Stimulated activated memory B cell treated with anti-CD40 and anti-IgM and Interleukin-4, amounts not matched to agents 10 μg/mL and 1 μg/mL and 100 μg/mL, for 72 hours (primary cell): ENCODE data around the gene FAM156A.
"Not testable (repeated sequence)": the region's sequence is repeated elsewhere in the genome, so short reads cannot be mapped to it uniquely, and the experiment has no call there.

Experiments
- ATAC-seq: fragments of 150-1000 bp; cut with Tn5 transposase; 2 replicates; pipeline ENCODE4 v1.10.0; 2021
- H3K27ac Mint-ChIP-seq: one replicate; pipeline ENCODE4 v1.8.0; 2022; ENCODE audit warnings: mild to moderate bottlenecking, mixed read lengths
- H3K27me3 Mint-ChIP-seq: one replicate; pipeline ENCODE4 v1.8.0; 2022; ENCODE audit warnings: mixed read lengths
- H3K36me3 Mint-ChIP-seq: one replicate; pipeline ENCODE4 v1.8.0; 2022; ENCODE audit warnings: mixed read lengths
- H3K4me1 Mint-ChIP-seq: one replicate; pipeline ENCODE4 v1.8.0; 2022; ENCODE audit warnings: mixed read lengths
- H3K4me3 Mint-ChIP-seq: one replicate; pipeline ENCODE4 v1.8.0; 2022; ENCODE audit warnings: mild to moderate bottlenecking, moderate library complexity, mixed read lengths
- H3K9me3 Mint-ChIP-seq: one replicate; pipeline ENCODE4 v1.8.0; 2022; ENCODE audit warnings: mixed read lengths

Gene FAM156A

GRCh38 chrX:52979993-52980392 is 21.7 kb upstream of the FAM156A start:
- Mint-ChIP-seq H3K4me3 (no peak overlapping the region), H3K36me3 (no peaks in the 10 kb centered on the region), H3K4me1 (peaks cover 12% of the 10 kb centered on the region), H3K27me3 (no peaks in the 10 kb centered on the region), H3K9me3 (no peaks in the 10 kb centered on the region), H3K27ac (no peak overlapping the region)
- ATAC-seq, result no peak

GRCh38 chrX:52979568-52979967 is 21.2 kb upstream of the FAM156A start:
- no peaks in the 10 kb centered on the region for H3K9me3 Mint-ChIP-seq
- no peak for ATAC-seq
- no peaks in the 10 kb centered on the region for H3K27me3 Mint-ChIP-seq
- H3K27ac Mint-ChIP-seq, result no peak overlapping the region
- no peak overlapping the region for H3K4me3 Mint-ChIP-seq
- H3K4me1 Mint-ChIP-seq, result peaks cover 12% of the 10 kb centered on the region
- no peaks in the 10 kb centered on the region for H3K36me3 Mint-ChIP-seq

DNA sequence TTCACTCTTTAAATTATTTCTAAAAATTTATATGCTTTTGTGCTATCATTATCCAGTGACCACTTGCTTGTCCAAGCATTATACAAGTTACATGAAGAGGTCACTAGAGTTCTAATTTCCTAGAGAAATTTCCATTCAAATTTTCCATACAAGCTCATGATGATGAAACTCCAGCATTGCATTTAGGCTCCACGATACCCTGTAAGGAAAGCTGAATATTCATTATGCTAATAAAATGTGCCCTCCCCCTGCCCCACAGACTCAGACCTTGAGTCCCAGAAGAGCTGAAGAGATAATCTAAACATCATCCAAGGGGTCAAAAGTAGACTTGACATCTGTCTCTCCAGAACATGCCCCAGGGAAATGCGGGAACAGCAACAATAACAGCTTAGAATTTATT is 19.6 kb upstream of the FAM156A start:
- no peak for ATAC-seq
- Mint-ChIP-seq H3K27ac (no peak overlapping the region), H3K36me3 (no peaks in the 10 kb centered on the region), H3K4me3 (no peak overlapping the region), H3K9me3 (no peaks in the 10 kb centered on the region), H3K27me3 (no peaks in the 10 kb centered on the region), H3K4me1 (peaks cover 12% of the 10 kb centered on the region)

DNA sequence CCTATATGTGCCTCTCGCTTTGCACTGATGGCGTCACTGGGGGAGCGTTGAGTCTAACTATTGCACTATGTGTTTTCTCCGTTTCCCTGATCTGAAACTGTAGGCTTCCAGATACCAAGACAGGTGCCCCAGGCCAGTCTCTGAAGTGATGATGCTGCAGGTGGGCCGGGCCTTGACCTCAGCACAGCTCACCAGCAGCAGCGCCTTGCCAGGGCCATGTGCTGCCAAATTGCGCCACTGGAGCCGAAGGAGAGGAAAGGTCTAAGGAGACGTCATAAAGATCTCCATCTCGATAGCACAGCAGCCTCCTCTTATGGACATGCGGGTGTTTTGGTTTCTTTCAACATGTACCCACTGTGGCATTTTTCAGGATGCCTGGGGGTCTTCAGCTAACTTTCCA is 17.3 kb upstream of the FAM156A start:
- not testable (repeated sequence) for H3K36me3 Mint-ChIP-seq, ATAC-seq, H3K9me3 Mint-ChIP-seq, H3K27me3 Mint-ChIP-seq, H3K27ac Mint-ChIP-seq, H3K4me3 Mint-ChIP-seq
- peaks cover 11% of the 10 kb centered on the region for H3K4me1 Mint-ChIP-seq

GRCh38 chrX:52974336-52974992 is 16.1 kb upstream of the FAM156A start:
- H3K9me3 Mint-ChIP-seq, H3K27ac Mint-ChIP-seq, ATAC-seq, H3K4me3 Mint-ChIP-seq, H3K36me3 Mint-ChIP-seq, H3K27me3 Mint-ChIP-seq, H3K4me1 Mint-ChIP-seq: not testable (repeated sequence)

- not testable (repeated sequence) for H3K4me3 Mint-ChIP-seq, H3K27me3 Mint-ChIP-seq, H3K27ac Mint-ChIP-seq, H3K9me3 Mint-ChIP-seq, ATAC-seq, H3K4me1 Mint-ChIP-seq, H3K36me3 Mint-ChIP-seq
Measured at GRCh38 chrX:52967922-52968321, 9.6 kb upstream of the FAM156A start.

DNA sequence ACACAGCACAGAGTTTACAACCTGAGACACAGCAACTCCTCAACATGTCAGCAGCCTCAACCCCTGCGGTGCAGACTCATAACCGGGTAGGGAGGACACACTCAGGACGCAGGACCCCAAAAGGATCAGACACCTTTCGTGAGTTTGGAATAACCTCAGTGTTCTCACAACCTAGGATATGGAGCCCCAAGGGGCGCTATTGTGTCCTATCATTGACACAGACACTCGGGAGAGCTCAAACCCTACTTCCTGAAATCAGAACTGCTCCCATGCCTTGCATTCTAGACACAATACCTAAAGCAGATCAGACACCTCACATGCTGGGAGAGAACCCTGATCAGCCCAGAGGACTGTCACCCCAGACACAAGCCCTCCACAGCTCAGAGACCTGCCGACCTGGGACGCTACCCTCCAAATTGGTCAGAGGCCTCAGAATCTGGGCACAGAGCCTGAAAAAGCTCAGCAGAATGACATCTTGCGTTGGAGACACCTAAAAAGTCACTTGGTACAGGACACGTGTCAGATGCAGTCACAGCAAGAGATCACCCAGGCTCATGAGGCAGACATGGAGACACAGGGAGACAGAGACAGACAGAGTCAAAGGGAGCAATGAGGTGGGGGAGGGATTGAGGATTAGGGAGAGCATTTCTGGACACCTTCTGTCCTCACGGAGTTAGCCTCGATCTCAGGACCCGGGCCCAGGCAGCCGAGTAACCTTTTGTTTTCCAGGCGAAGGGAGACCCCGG is 8.8 kb upstream of the FAM156A start:
- not testable (repeated sequence) for H3K36me3 Mint-ChIP-seq, H3K27me3 Mint-ChIP-seq, H3K9me3 Mint-ChIP-seq, ATAC-seq, H3K4me3 Mint-ChIP-seq, H3K27ac Mint-ChIP-seq, H3K4me1 Mint-ChIP-seq

DNA sequence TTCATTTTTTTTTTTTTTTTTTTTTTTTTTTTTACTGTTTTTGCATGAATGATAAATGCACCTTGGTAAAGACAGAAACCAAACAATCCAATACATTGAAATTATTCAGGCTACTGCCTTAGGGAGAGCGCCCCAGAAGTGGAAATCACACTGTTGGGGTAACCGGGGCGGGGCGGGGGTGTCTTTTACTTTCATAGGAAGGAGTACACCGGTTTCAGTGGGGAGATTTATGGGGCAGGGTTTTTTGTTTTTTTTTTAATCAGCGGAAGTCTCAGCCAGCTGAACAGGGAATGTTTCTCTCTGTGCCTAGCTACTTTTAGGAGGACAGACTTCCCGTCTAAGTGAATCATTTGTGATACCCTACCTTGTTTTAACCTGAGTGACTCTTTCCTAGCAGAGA is 643 bp upstream of the FAM156A start:
- not testable (repeated sequence) for H3K36me3 Mint-ChIP-seq, H3K4me1 Mint-ChIP-seq, H3K27me3 Mint-ChIP-seq, H3K9me3 Mint-ChIP-seq, H3K27ac Mint-ChIP-seq, H3K4me3 Mint-ChIP-seq
- ATAC-seq, result peak; percentile 7

GRCh38 chrX:52949884-52950283 is 8.4 kb downstream of the FAM156A start:
- not testable (repeated sequence) for H3K4me3 Mint-ChIP-seq, H3K4me1 Mint-ChIP-seq, H3K36me3 Mint-ChIP-seq, H3K27me3 Mint-ChIP-seq, H3K9me3 Mint-ChIP-seq, H3K27ac Mint-ChIP-seq, ATAC-seq

DNA sequence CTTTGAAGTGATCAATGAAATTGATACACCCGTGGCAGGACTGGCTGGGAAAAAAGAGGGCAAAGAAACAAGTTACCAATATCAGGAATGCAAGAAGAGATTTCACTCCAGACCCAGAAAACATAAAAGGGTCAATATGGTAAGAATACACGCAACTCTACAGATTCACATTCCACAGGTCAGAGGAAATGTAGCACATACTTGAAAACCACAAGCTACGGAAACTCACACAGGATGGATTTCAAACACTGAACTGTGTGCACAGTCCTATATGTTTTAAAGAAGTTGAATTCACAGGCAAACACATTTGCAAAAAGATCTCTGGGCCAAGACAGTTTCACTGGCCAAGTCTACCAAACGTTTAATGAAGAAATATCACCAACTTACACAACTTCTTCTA is 9.0 kb downstream of the FAM156A start:
- H3K27ac Mint-ChIP-seq, H3K36me3 Mint-ChIP-seq, H3K4me3 Mint-ChIP-seq, ATAC-seq, H3K4me1 Mint-ChIP-seq, H3K9me3 Mint-ChIP-seq, H3K27me3 Mint-ChIP-seq: not testable (repeated sequence)

GRCh38 chrX:52948265-52948664 is 10.1 kb downstream of the FAM156A start:
- not testable (repeated sequence) for H3K9me3 Mint-ChIP-seq, ATAC-seq, H3K4me3 Mint-ChIP-seq, H3K27me3 Mint-ChIP-seq, H3K4me1 Mint-ChIP-seq, H3K36me3 Mint-ChIP-seq, H3K27ac Mint-ChIP-seq

DNA sequence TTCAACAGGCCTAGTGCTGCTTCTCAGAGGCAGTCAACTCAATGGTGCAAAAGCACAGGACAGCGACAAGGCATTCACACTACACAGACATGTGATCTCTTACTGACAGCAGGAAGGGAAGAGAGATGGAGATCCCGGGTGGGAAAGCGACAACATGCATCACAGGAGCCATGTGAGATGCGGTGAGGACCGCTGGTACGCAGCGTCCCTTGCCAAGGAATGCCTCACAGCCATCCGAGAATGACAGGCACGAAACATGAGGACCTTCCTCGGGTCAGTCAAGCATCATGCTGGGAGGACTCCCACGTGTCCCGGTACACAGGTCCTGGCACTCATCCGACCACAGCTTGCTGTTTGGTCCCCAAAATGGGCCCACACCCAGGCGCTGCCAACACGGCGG is 10.8 kb downstream of the FAM156A start:
- not testable (repeated sequence) for ATAC-seq, H3K27ac Mint-ChIP-seq, H3K36me3 Mint-ChIP-seq, H3K9me3 Mint-ChIP-seq, H3K4me3 Mint-ChIP-seq, H3K27me3 Mint-ChIP-seq, H3K4me1 Mint-ChIP-seq

- H3K4me3 Mint-ChIP-seq, H3K27ac Mint-ChIP-seq, H3K9me3 Mint-ChIP-seq, ATAC-seq, H3K4me1 Mint-ChIP-seq, H3K36me3 Mint-ChIP-seq, H3K27me3 Mint-ChIP-seq: not testable (repeated sequence)
Measured at GRCh38 chrX:52945838-52946494, 12.4 kb downstream of the FAM156A start.

- ATAC-seq, H3K27ac Mint-ChIP-seq, H3K4me3 Mint-ChIP-seq, H3K36me3 Mint-ChIP-seq, H3K27me3 Mint-ChIP-seq, H3K9me3 Mint-ChIP-seq, H3K4me1 Mint-ChIP-seq: not testable (repeated sequence)
Measured at GRCh38 chrX:52941728-52942127, 16.6 kb downstream of the FAM156A start.

DNA sequence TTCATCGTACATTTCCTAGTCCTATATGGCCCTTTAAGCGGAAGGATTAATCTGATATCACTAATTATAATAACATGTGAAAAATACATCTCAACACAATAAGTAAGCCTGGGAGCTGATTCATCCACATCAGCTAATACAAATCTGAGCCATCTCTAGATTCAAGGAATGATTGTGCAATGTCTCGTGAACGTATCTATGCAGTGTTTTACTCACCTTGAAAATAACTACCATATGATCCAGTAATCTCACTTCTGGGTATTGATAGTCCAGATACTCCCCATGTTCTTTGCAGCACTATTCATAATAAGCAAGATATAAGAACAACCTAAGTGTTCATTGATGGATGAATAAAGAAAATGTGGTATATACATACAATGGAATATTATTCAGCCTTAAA is 17.6 kb downstream of the FAM156A start:
- ATAC-seq, H3K36me3 Mint-ChIP-seq, H3K27me3 Mint-ChIP-seq: not testable (repeated sequence)

GRCh38 chrX:52935470-52935784 is 22.9 kb downstream of the FAM156A start:
- not testable (repeated sequence) for ATAC-seq, H3K27me3 Mint-ChIP-seq, H3K4me1 Mint-ChIP-seq, H3K36me3 Mint-ChIP-seq, H3K9me3 Mint-ChIP-seq
- H3K4me3 Mint-ChIP-seq, result peak overlapping the region; percentile 87
- H3K27ac Mint-ChIP-seq, result peak overlapping the region; percentile 96

More for the DNA sequence above, 17.6 kb downstream of the FAM156A start:
- not testable (repeated sequence) for H3K4me3 Mint-ChIP-seq, H3K4me1 Mint-ChIP-seq, H3K27ac Mint-ChIP-seq, H3K9me3 Mint-ChIP-seq
